ENCODE data around the gene WDHD1. TPM values are rescaled to one million over a fixed set of nuclear protein-coding genes. Genes with fewer than 3 reads are reported as not detected.

The WDHD1 gene
- total and polyA plus RNA-seq, 2 of the 8 experiments (the other 6 are each of a cell fraction or from before 2014, with no cell fraction given), result 17.8 to 87.9 TPM

DNA sequence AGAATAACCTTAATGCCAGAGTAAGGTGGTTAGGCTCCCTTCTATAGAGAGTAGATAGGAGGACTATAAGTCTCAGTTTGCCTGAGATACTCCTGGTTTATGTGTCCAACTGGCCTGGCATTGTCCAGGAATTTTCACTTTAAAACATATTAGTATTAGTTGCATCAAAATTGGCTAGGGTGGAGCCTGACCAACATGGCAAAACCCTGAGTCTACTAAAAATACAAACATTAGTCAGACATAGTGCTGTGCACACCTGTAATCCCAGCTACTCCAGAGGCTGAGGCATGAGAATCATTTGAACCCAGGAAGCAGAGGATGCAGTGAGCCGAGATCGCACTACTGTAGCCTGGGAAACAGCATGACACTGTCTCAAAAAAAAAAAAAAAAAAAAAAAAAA lies 11.9 kb downstream of the WDHD1 start (continued):
- TF ChIP-seq, protein P1, sequence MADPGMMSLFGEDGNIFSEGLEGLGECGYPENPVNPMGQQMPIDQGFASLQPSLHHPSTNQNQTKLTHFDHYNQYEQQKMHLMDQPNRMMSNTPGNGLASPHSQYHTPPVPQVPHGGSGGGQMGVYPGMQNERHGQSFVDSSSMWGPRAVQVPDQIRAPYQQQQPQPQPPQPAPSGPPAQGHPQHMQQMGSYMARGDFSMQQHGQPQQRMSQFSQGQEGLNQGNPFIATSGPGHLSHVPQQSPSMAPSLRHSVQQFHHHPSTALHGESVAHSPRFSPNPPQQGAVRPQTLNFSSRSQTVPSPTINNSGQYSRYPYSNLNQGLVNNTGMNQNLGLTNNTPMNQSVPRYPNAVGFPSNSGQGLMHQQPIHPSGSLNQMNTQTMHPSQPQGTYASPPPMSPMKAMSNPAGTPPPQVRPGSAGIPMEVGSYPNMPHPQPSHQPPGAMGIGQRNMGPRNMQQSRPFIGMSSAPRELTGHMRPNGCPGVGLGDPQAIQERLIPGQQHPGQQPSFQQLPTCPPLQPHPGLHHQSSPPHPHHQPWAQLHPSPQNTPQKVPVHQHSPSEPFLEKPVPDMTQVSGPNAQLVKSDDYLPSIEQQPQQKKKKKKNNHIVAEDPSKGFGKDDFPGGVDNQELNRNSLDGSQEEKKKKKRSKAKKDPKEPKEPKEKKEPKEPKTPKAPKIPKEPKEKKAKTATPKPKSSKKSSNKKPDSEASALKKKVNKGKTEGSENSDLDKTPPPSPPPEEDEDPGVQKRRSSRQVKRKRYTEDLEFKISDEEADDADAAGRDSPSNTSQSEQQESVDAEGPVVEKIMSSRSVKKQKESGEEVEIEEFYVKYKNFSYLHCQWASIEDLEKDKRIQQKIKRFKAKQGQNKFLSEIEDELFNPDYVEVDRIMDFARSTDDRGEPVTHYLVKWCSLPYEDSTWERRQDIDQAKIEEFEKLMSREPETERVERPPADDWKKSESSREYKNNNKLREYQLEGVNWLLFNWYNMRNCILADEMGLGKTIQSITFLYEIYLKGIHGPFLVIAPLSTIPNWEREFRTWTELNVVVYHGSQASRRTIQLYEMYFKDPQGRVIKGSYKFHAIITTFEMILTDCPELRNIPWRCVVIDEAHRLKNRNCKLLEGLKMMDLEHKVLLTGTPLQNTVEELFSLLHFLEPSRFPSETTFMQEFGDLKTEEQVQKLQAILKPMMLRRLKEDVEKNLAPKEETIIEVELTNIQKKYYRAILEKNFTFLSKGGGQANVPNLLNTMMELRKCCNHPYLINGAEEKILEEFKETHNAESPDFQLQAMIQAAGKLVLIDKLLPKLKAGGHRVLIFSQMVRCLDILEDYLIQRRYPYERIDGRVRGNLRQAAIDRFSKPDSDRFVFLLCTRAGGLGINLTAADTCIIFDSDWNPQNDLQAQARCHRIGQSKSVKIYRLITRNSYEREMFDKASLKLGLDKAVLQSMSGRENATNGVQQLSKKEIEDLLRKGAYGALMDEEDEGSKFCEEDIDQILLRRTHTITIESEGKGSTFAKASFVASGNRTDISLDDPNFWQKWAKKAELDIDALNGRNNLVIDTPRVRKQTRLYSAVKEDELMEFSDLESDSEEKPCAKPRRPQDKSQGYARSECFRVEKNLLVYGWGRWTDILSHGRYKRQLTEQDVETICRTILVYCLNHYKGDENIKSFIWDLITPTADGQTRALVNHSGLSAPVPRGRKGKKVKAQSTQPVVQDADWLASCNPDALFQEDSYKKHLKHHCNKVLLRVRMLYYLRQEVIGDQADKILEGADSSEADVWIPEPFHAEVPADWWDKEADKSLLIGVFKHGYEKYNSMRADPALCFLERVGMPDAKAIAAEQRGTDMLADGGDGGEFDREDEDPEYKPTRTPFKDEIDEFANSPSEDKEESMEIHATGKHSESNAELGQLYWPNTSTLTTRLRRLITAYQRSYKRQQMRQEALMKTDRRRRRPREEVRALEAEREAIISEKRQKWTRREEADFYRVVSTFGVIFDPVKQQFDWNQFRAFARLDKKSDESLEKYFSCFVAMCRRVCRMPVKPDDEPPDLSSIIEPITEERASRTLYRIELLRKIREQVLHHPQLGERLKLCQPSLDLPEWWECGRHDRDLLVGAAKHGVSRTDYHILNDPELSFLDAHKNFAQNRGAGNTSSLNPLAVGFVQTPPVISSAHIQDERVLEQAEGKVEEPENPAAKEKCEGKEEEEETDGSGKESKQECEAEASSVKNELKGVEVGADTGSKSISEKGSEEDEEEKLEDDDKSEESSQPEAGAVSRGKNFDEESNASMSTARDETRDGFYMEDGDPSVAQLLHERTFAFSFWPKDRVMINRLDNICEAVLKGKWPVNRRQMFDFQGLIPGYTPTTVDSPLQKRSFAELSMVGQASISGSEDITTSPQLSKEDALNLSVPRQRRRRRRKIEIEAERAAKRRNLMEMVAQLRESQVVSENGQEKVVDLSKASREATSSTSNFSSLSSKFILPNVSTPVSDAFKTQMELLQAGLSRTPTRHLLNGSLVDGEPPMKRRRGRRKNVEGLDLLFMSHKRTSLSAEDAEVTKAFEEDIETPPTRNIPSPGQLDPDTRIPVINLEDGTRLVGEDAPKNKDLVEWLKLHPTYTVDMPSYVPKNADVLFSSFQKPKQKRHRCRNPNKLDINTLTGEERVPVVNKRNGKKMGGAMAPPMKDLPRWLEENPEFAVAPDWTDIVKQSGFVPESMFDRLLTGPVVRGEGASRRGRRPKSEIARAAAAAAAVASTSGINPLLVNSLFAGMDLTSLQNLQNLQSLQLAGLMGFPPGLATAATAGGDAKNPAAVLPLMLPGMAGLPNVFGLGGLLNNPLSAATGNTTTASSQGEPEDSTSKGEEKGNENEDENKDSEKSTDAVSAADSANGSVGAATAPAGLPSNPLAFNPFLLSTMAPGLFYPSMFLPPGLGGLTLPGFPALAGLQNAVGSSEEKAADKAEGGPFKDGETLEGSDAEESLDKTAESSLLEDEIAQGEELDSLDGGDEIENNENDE (IDR thresholded peaks at IDR 0.05; ENCODE audit: insufficient replicate concordance, low read length), result no peak
- no peak for TF ChIP-seq ASH2L (IDR thresholded peaks at IDR 0.05; ENCODE audit: low read length)
- no peak for TF ChIP-seq SAP30 (IDR thresholded peaks at IDR 0.05; ENCODE audit: insufficient read depth, insufficient replicate concordance, low read length)
- TF ChIP-seq, protein P2, sequence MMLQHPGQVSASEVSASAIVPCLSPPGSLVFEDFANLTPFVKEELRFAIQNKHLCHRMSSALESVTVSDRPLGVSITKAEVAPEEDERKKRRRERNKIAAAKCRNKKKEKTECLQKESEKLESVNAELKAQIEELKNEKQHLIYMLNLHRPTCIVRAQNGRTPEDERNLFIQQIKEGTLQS (IDR thresholded peaks at IDR 0.05; ENCODE audit: insufficient read depth, low read depth, low read length), result no peak
- no peak for TF ChIP-seq HDAC6 (IDR thresholded peaks at IDR 0.05; ENCODE audit: low read depth, low read length)
- no peak for TF ChIP-seq GTF2F1 (IDR thresholded peaks at IDR 0.05; ENCODE audit: borderline replicate concordance, low read depth, low read length)
- TF ChIP-seq, protein P3, sequence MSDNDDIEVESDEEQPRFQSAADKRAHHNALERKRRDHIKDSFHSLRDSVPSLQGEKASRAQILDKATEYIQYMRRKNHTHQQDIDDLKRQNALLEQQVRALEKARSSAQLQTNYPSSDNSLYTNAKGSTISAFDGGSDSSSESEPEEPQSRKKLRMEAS (IDR thresholded peaks at IDR 0.05), result no peak

All from H1 (cell line).